H9 (cell line): ENCODE measurements around the gene FREM2. TPM values are rescaled to one million over a fixed set of nuclear protein-coding genes. Genes with fewer than 3 reads are reported as not detected.

Experiments
- DNase-seq: peaks from one replicate; pipeline ENCODE4 v3.0.0-alpha.2; 2017
- H2AFZ ChIP-seq: one replicate; pipeline ENCODE4 v1.6.1; 2013; ENCODE audit warnings: mild to moderate bottlenecking, low read length, control low read depth, moderate library complexity
- H2AK5ac ChIP-seq: 2 replicates; pipeline ENCODE4 v1.6.1; 2013; ENCODE audit warnings: low read length, control low read depth, mixed read lengths; ENCODE audit not compliant: insufficient read length
- H2BK120ac ChIP-seq: one replicate; pipeline ENCODE4 v1.6.1; 2013; ENCODE audit warnings: low read depth, mild to moderate bottlenecking, low read length, control low read depth, inconsistent platforms; ENCODE audit not compliant: poor library complexity, severe bottlenecking
- H2BK12ac ChIP-seq: 2 replicates; pipeline ENCODE4 v1.6.1; 2013; ENCODE audit warnings: low read length, control low read depth, mixed read lengths, low read depth; ENCODE audit not compliant: insufficient read length
- H2BK15ac ChIP-seq: 2 replicates; pipeline ENCODE4 v1.6.1; 2013; ENCODE audit warnings: low read depth, low read length, control low read depth
- H2BK20ac ChIP-seq: one replicate; pipeline ENCODE4 v1.6.1; 2013; ENCODE audit warnings: low read depth, mild to moderate bottlenecking, low read length, control low read depth, inconsistent platforms; ENCODE audit not compliant: poor library complexity, severe bottlenecking
- H2BK5ac ChIP-seq: 2 replicates; pipeline ENCODE4 v1.6.1; 2013; ENCODE audit warnings: low read length, control low read depth, mixed read lengths; ENCODE audit not compliant: insufficient read length
- H3K14ac ChIP-seq: 2 replicates; pipeline ENCODE4 v1.6.1; 2013; ENCODE audit warnings: low read length, control low read depth; ENCODE audit not compliant: insufficient read depth
- H3K18ac ChIP-seq: 2 replicates; pipeline ENCODE4 v1.6.1; 2013; ENCODE audit warnings: low read depth, mild to moderate bottlenecking, mixed read lengths, low read length, control low read depth; ENCODE audit not compliant: insufficient read length
- H3K23ac ChIP-seq: 2 replicates; pipeline ENCODE4 v1.6.1; 2013; ENCODE audit warnings: low read length, control low read depth, mixed read lengths, low read depth; ENCODE audit not compliant: insufficient read length
- H3K23me2 ChIP-seq: 2 replicates; pipeline ENCODE4 v1.6.1; 2013; ENCODE audit warnings: low read depth, mild to moderate bottlenecking, mixed read lengths, low read length, control low read depth; ENCODE audit not compliant: insufficient read length, poor library complexity, severe bottlenecking
- H3K27ac ChIP-seq: 2 replicates; pipeline ENCODE4 v1.5.1; 2013; ENCODE audit warnings: low read length, control low read depth, mixed read lengths, low read depth; ENCODE audit not compliant: insufficient read length
- H3K27me3 ChIP-seq: 2 replicates; pipeline ENCODE4 v1.6.1; 2013; ENCODE audit warnings: low read length, control low read depth, inconsistent platforms; ENCODE audit not compliant: insufficient read depth
- H3K4ac ChIP-seq: 2 replicates; pipeline ENCODE4 v1.6.1; 2013; ENCODE audit warnings: low read depth, mild to moderate bottlenecking, control low read depth, inconsistent platforms, low read length, moderate library complexity
- H3K4me1 ChIP-seq: 2 replicates; pipeline ENCODE4 v1.6.1; 2013; ENCODE audit warnings: low read length, control low read depth, inconsistent platforms; ENCODE audit not compliant: insufficient read depth
- H3K4me2 ChIP-seq: 2 replicates; pipeline ENCODE4 v1.6.1; 2013; ENCODE audit warnings: low read length, control low read depth, mixed read lengths; ENCODE audit not compliant: insufficient read length, insufficient read depth
- H3K56ac ChIP-seq: 2 replicates; pipeline ENCODE4 v1.6.1; 2013; ENCODE audit warnings: low read depth, mild to moderate bottlenecking, mixed read lengths, low read length, control low read depth; ENCODE audit not compliant: insufficient read length
- H3K79me1 ChIP-seq: 2 replicates; pipeline ENCODE4 v1.6.1; 2013; ENCODE audit warnings: low read depth, mild to moderate bottlenecking, moderate library complexity, low read length, control low read depth, inconsistent platforms; ENCODE audit not compliant: insufficient read depth, poor library complexity, severe bottlenecking
- H3K79me2 ChIP-seq: 2 replicates; pipeline ENCODE4 v1.6.1; 2013; ENCODE audit warnings: low read length, control low read depth, inconsistent platforms; ENCODE audit not compliant: insufficient read depth
- H3K9ac ChIP-seq: 2 replicates; pipeline ENCODE4 v1.6.1; 2013; ENCODE audit warnings: low read length, control low read depth, mixed read lengths; ENCODE audit not compliant: insufficient read length; ENCODE audit errors: extremely low read depth
- H3K9me3 ChIP-seq: one replicate; pipeline ENCODE4 v1.6.1; 2013; ENCODE audit warnings: low read depth, low read length, inconsistent platforms; ENCODE audit not compliant: control insufficient read depth
- H3T11ph ChIP-seq: one replicate; pipeline ENCODE4 v1.6.1; 2013; ENCODE audit warnings: mild to moderate bottlenecking, low read length, control low read depth, inconsistent platforms
- H4K20me1 ChIP-seq: one replicate; pipeline ENCODE4 v1.6.1; 2013; ENCODE audit not compliant: control insufficient read depth, insufficient read length, insufficient read depth
- H4K5ac ChIP-seq: 2 replicates; pipeline ENCODE4 v1.6.1; 2013; ENCODE audit warnings: low read depth, mild to moderate bottlenecking, mixed read lengths, low read length, control low read depth; ENCODE audit not compliant: insufficient read length
- H4K8ac ChIP-seq: replicated peaks from 2 replicates; pipeline ENCODE4 v1.6.1; 2013; ENCODE audit warnings: low read length, control low read depth, mixed read lengths, low read depth; ENCODE audit not compliant: insufficient read length
- H4K91ac ChIP-seq: 2 replicates; pipeline ENCODE4 v1.6.1; 2013; ENCODE audit warnings: low read depth, mild to moderate bottlenecking, moderate library complexity, mixed read lengths, low read length, control low read depth; ENCODE audit not compliant: insufficient read length
- H3K27ac Mint-ChIP-seq, 3 experiments: 2 replicates in 2 of 3; 3 replicates in 1 of 3; pipeline ENCODE4 v1.8.0; 2020 to 2021; ENCODE audit warnings: mixed read lengths in 3 of 3, mild to moderate bottlenecking in 1 of 3, moderate library complexity in 1 of 3
- H3K27me3 Mint-ChIP-seq: 2 replicates; pipeline ENCODE4 v1.8.0; 2021; ENCODE audit warnings: low read depth, mild to moderate bottlenecking, moderate library complexity, mixed read lengths
- H3K36me3 Mint-ChIP-seq, 3 experiments: 2 replicates in 2 of 3; 3 replicates in 1 of 3; pipeline ENCODE4 v1.8.0; 2020 to 2021; ENCODE audit warnings: low read depth in 3 of 3, mixed read lengths in 3 of 3; ENCODE audit not compliant: insufficient read depth in 1 of 3
- H3K4me1 Mint-ChIP-seq, 2 experiments: 2 replicates each; pipeline ENCODE4 v1.8.0; 2020; ENCODE audit warnings: mixed read lengths in 2 of 2
- H3K4me3 Mint-ChIP-seq, 2 experiments: 2 replicates in 1 of 2; 3 replicates in 1 of 2; pipeline ENCODE4 v1.8.0; 2020 to 2021; ENCODE audit warnings: mild to moderate bottlenecking in 2 of 2, mixed read lengths in 2 of 2, moderate library complexity in 1 of 2
- H3K9me3 Mint-ChIP-seq, 2 experiments: 2 replicates in 1 of 2; 3 replicates in 1 of 2; pipeline ENCODE4 v1.8.0; 2020; ENCODE audit warnings: mild to moderate bottlenecking in 2 of 2, mixed read lengths in 2 of 2, moderate library complexity in 1 of 2
- WGBS: extraction: QIAGEN DNeasy Blood & Tissue Kit; methylation state at CpG from one replicate; pipeline ENCODE4 v1.1.7; 2013; ENCODE audit warnings: missing lambda C conversion rate, low lambda C conversion rate, mixed read lengths; ENCODE audit not compliant: insufficient read length; ENCODE audit errors: extremely low coverage; 5-methylcytosine and 5-hydroxymethylcytosine counted together
- total RNA-seq: library from RNA; stranded (reverse); gene quantifications from 2 replicates; pipeline ENCODE4 v1.2.1, GENCODE V29; 2021
- TF ChIP-seq, protein P1 (sequence below): fragments of 200-600 bp; sonication (generic); conservative IDR thresholded peaks from 3 replicates; pipeline ENCODE4 v1.8.0; 2021; ENCODE audit warnings: antibody characterized with exemption, mild to moderate bottlenecking

The FREM2 gene
- total RNA-seq, 1 experiment from 2014 or later, result 16.0 TPM

- Histone ChIP-seq H3K4ac (no peak overlapping the region), H3K18ac (no peak overlapping the region), H3K9me3 (no peaks in the 10 kb centered on the region), H2BK12ac (no peak overlapping the region), H3K27ac (no peak overlapping the region), H2AK5ac (no peak overlapping the region), H2AFZ (no peak overlapping the region), H2BK5ac (no peak overlapping the region), H4K8ac (no peak overlapping the region), H3K79me1 (no peaks in the 10 kb centered on the region), H4K91ac (no peak overlapping the region), H2BK120ac (no peak overlapping the region), H3K79me2 (no peaks in the 10 kb centered on the region), H3K23me2 (peaks cover under 1% of the 10 kb centered on the region), H4K20me1 (no peaks in the 10 kb centered on the region), H3K4me1 (0 out of 2 replicates have a peak, but pooled peaks cover 4% of the 10 kb centered on the region), H3K4me2 (no peak overlapping the region), H4K5ac (no peak overlapping the region), H3K9ac (no peak overlapping the region), H3K27me3 (no peaks in the 10 kb centered on the region), H3K56ac (no peak overlapping the region), H3K14ac (no peak overlapping the region), H2BK15ac (no peak overlapping the region), H3T11ph (no peak overlapping the region), H3K23ac (no peak overlapping the region), H2BK20ac (no peak overlapping the region)
- WGBS, result no CpG with 5 or more reads among the region's 1 CpG
- DNase-seq, result no peak
- Mint-ChIP-seq H3K27me3 (no peaks in the 10 kb centered on the region), H3K9me3 (no peaks in the 10 kb centered on the region), H3K4me1 (peaks cover 16 to 19% of the 10 kb centered on the region in 2 experiments), H3K27ac (no peak overlapping the region), H3K4me3 (no peak overlapping the region; a peak in 1 of 5 replicates), H3K36me3 (no peaks in the 10 kb centered on the region; a peak in 1 of 7 replicates)
- TF ChIP-seq, protein P1, sequence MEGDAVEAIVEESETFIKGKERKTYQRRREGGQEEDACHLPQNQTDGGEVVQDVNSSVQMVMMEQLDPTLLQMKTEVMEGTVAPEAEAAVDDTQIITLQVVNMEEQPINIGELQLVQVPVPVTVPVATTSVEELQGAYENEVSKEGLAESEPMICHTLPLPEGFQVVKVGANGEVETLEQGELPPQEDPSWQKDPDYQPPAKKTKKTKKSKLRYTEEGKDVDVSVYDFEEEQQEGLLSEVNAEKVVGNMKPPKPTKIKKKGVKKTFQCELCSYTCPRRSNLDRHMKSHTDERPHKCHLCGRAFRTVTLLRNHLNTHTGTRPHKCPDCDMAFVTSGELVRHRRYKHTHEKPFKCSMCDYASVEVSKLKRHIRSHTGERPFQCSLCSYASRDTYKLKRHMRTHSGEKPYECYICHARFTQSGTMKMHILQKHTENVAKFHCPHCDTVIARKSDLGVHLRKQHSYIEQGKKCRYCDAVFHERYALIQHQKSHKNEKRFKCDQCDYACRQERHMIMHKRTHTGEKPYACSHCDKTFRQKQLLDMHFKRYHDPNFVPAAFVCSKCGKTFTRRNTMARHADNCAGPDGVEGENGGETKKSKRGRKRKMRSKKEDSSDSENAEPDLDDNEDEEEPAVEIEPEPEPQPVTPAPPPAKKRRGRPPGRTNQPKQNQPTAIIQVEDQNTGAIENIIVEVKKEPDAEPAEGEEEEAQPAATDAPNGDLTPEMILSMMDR, result no peak
Observed at GRCh38 chr13:38680912-38681311, 6.0 kb upstream of the FREM2 start.
